ENCODE measurements around the gene SRPX.

DNA sequence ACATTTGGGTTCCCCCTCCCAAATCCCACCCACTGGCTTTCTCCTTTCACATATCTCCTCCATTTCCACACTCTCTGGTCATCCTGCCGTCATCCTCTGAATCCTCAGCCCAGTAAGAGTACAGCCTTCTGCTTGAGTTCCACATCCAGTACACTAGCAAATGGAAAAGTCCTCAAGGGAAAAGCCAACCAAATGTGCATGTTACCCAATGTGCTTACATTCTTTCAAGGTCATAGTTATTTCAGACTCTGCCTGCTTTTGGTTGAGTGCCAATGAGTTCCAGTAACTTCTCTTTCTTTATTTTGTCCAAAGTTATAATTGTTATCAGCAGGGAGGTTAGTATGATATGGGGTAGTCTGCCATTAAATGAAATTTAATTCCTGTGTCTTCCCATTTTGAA, 78.1 kb downstream of the SRPX start:
- TF ChIP-seq, protein P1, sequence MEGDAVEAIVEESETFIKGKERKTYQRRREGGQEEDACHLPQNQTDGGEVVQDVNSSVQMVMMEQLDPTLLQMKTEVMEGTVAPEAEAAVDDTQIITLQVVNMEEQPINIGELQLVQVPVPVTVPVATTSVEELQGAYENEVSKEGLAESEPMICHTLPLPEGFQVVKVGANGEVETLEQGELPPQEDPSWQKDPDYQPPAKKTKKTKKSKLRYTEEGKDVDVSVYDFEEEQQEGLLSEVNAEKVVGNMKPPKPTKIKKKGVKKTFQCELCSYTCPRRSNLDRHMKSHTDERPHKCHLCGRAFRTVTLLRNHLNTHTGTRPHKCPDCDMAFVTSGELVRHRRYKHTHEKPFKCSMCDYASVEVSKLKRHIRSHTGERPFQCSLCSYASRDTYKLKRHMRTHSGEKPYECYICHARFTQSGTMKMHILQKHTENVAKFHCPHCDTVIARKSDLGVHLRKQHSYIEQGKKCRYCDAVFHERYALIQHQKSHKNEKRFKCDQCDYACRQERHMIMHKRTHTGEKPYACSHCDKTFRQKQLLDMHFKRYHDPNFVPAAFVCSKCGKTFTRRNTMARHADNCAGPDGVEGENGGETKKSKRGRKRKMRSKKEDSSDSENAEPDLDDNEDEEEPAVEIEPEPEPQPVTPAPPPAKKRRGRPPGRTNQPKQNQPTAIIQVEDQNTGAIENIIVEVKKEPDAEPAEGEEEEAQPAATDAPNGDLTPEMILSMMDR (conservative IDR thresholded peaks at IDR 0.05; ENCODE audit: low read length), result no peak
- no peak for TF ChIP-seq EZH2phosphoT487 (IDR thresholded peaks at IDR 0.05; ENCODE audit: borderline replicate concordance)

All from Loucy (cell line).